OCI-LY7 (cell line): ENCODE measurements around the gene TIGIT. TPM values are rescaled to one million over a fixed set of nuclear protein-coding genes. Genes with fewer than 3 reads are reported as not detected.

ENCODE experiments used
- BruUV-seq: library from RNA; stranded (reverse); fragments of 400-500 nt; replicated peaks from 2 replicates; lab custom pipeline; 2021; lab: Mats Ljungman, UMichigan
- CTCF ChIA-PET: fragments of 300-600 bp; sonication (Branson Sonifier 250); formaldehyde crosslinking; loops from one replicate; lab custom pipeline; 2022; ENCODE audit warnings: antibody characterized with exemption; ENCODE audit not compliant: unreplicated experiment; lab: Charles Lee
- POLR2A ChIA-PET: fragments of 300-600 bp; sonication (Branson Sonifier 250); formaldehyde crosslinking; loops from one replicate; lab custom pipeline; 2022; ENCODE audit warnings: antibody characterized with exemption; lab: Charles Lee
- DNase-seq: peaks from one replicate; pipeline ENCODE4 v3.0.0-alpha.2; 2015; ENCODE audit warnings: low spot score
- H2AFZ ChIP-seq: fragments of 200-600 bp; sonication (generic), shearing (Covaris generic); 2 replicates; pipeline ENCODE4 v1.6.1; 2014; ENCODE audit warnings: mild to moderate bottlenecking, antibody characterized with exemption, low read length, moderate library complexity
- H3K27ac ChIP-seq: fragments of 200-600 bp; sonication (generic); 2 replicates; pipeline ENCODE4 v1.5.1; 2014; ENCODE audit warnings: mixed run types, low read depth, mild to moderate bottlenecking, moderate library complexity, low read length, inconsistent platforms; ENCODE audit not compliant: poor library complexity, severe bottlenecking
- H3K36me3 ChIP-seq: fragments of 200-600 bp; sonication (generic); 2 replicates; pipeline ENCODE4 v1.6.1; 2014; ENCODE audit warnings: mild to moderate bottlenecking, antibody characterized with exemption, low read length, moderate library complexity, mixed read lengths; ENCODE audit not compliant: insufficient read depth
- H3K4me1 ChIP-seq: fragments of 200-600 bp; sonication (generic); 2 replicates; pipeline ENCODE4 v1.5.1; 2014; ENCODE audit warnings: mild to moderate bottlenecking, low read length; ENCODE audit not compliant: insufficient read depth, poor library complexity, severe bottlenecking
- H3K4me2 ChIP-seq: fragments of 200-600 bp; sonication (generic); 2 replicates; pipeline ENCODE4 v1.6.1; 2014; ENCODE audit warnings: mild to moderate bottlenecking, low read length
- H3K4me3 ChIP-seq: fragments of 200-600 bp; sonication (generic); 2 replicates; pipeline ENCODE4 v1.5.1; 2014; ENCODE audit warnings: mild to moderate bottlenecking, low read depth, low read length; ENCODE audit not compliant: poor library complexity, severe bottlenecking
- H3K79me2 ChIP-seq: fragments of 200-600 bp; sonication (generic); 2 replicates; pipeline ENCODE4 v1.6.1; 2016; ENCODE audit warnings: low read depth, mild to moderate bottlenecking, low read length, moderate library complexity, mixed read lengths; ENCODE audit not compliant: insufficient read depth
- H3K9me2 ChIP-seq: fragments of 200-600 bp; sonication (generic); 2 replicates; pipeline ENCODE4 v1.6.1; 2016; ENCODE audit warnings: mild to moderate bottlenecking, low read length, mixed read lengths; ENCODE audit not compliant: insufficient read depth
- H3K9me3 ChIP-seq: fragments of 200-600 bp; sonication (generic); 2 replicates; pipeline ENCODE4 v1.6.1; 2014; ENCODE audit warnings: mild to moderate bottlenecking, mixed run types, low read length, mixed read lengths
- H4K20me1 ChIP-seq: fragments of 200-600 bp; sonication (generic); 2 replicates; pipeline ENCODE4 v1.6.1; 2014; ENCODE audit warnings: mild to moderate bottlenecking, antibody characterized with exemption, low read length, moderate library complexity, mixed read lengths; ENCODE audit not compliant: insufficient read depth
- EZH2phosphoT487 ChIP-seq: fragments of 200-600 bp; sonication (generic); IDR thresholded peaks from 2 replicates; pipeline ENCODE4 v1.6.1; 2018; ENCODE audit warnings: low read depth, borderline replicate concordance, mild to moderate bottlenecking, mixed run types, antibody characterized with exemption, low read length, moderate library complexity, mixed read lengths
- intact Hi-C: fragments of 100-400 bp; cut with micrococcal nuclease; formaldehyde crosslinking; loops from one replicate; pipeline ENCODE4 v1.10.0; 2022; ENCODE audit not compliant: unreplicated experiment
- total RNA-seq, 2 experiments: library from RNA; depleted of rRNA in 1 of 2; stranded (reverse); fragments of >200 nt in 1 of 2; shearing (Covaris generic) in 1 of 2; gene quantifications; 2 replicates each; pipeline ENCODE4 v1.2.3, GENCODE V29; 2014 to 2022
- TF ChIP-seq, protein P1 (sequence below): fragments of 200-600 bp; sonication (generic); conservative IDR thresholded peaks from 2 replicates; pipeline ENCODE4 v1.5.1; 2014; ENCODE audit warnings: mild to moderate bottlenecking, antibody characterized with exemption, low read length, moderate library complexity, mixed read lengths

Gene TIGIT
- total RNA-seq, 2 experiments from 2014 or later = 0.35 to 2.3 TPM

GRCh38 chr3:114320246-114320645 lies 26.4 kb downstream of the TIGIT start:
- POLR2A ChIA-PET = interaction anchor here (0.7 to 1.0 kb wide), 2 partner anchors 13 to 141 kb away, joined by 3 to 4 read pairs; no protein-coding TSS in a partner anchor
- no peak overlapping the region for H3K27ac ChIP-seq
- H3K4me1 ChIP-seq = no peaks in the 10 kb centered on the region
- no peaks in the 10 kb centered on the region for H3K9me2 ChIP-seq
- H3K4me3 ChIP-seq = no peak overlapping the region
- intact Hi-C loops = no loop called here
- DNase-seq = no peak
- no peak overlapping the region for H3K4me2 ChIP-seq
- no peaks in the 10 kb centered on the region for H3K9me3 ChIP-seq
- no peaks in the 10 kb centered on the region for H4K20me1 ChIP-seq
- H3K36me3 ChIP-seq = no peaks in the 10 kb centered on the region
- no peak overlapping the region for H2AFZ ChIP-seq
- no TSS peak for BruUV-seq
- CTCF ChIA-PET = no interaction called here
- H3K79me2 ChIP-seq = no peaks in the 10 kb centered on the region; the same call in 1 of the 2 replicates
- TF ChIP-seq EZH2phosphoT487 = no peak
- TF ChIP-seq, protein P1, sequence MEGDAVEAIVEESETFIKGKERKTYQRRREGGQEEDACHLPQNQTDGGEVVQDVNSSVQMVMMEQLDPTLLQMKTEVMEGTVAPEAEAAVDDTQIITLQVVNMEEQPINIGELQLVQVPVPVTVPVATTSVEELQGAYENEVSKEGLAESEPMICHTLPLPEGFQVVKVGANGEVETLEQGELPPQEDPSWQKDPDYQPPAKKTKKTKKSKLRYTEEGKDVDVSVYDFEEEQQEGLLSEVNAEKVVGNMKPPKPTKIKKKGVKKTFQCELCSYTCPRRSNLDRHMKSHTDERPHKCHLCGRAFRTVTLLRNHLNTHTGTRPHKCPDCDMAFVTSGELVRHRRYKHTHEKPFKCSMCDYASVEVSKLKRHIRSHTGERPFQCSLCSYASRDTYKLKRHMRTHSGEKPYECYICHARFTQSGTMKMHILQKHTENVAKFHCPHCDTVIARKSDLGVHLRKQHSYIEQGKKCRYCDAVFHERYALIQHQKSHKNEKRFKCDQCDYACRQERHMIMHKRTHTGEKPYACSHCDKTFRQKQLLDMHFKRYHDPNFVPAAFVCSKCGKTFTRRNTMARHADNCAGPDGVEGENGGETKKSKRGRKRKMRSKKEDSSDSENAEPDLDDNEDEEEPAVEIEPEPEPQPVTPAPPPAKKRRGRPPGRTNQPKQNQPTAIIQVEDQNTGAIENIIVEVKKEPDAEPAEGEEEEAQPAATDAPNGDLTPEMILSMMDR = no peak

DNA sequence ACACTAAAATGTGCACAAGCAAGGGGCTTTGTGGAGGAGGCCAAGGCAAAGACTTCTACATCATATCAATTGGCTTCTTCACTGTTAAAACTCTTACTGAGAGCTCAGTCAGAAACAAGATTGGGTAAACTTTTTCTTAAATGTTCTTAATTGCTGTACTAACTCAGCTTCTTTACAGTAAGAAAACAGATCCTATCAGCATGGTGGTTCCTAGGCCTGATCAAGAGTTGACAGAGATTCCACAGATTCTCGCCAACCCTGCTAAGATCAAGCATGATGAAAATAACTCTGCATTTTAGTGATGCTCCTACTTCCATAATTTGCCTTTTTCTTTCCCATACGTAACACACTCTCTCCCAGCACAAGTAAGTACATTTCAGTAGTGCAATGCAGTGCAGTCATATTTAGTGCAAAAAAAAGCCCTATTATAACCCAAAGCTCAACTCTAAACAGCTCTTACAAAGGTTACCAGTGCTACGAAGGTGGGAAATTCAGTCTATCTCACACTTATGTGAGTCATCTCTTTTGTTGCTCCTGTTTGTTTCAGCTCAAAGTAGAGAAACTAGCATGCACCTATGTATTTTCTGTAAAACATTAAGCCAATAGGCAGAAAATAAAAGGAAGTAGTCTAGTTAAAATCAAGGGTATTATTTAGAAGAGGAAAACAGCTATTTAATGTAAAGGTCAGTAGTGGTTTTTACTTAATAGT lies 29.9 kb downstream of the TIGIT start:
- no peaks in the 10 kb centered on the region for H4K20me1 ChIP-seq
- no peaks in the 10 kb centered on the region for H3K9me2 ChIP-seq
- ChIA-PET CTCF (interaction anchor here (0.5 kb wide), 1 partner anchor 174 kb away, joined by 3 read pairs; no protein-coding TSS in a partner anchor), POLR2A (interaction anchor here (1.6 kb wide), 1 partner anchor 10 kb away, joined by 5 read pairs; no protein-coding TSS in a partner anchor)
- no peak for TF ChIP-seq EZH2phosphoT487
- TF ChIP-seq, protein P1 = no peak
- H3K4me3 ChIP-seq = no peak overlapping the region
- H3K9me3 ChIP-seq = no peaks in the 10 kb centered on the region
- no peak overlapping the region for H3K27ac ChIP-seq
- H3K4me2 ChIP-seq = no peak overlapping the region
- H3K4me1 ChIP-seq = no peaks in the 10 kb centered on the region
- no peak for DNase-seq
- H2AFZ ChIP-seq = no peak overlapping the region
- no TSS peak for BruUV-seq
- H3K36me3 ChIP-seq = no peaks in the 10 kb centered on the region
- H3K79me2 ChIP-seq = no peaks in the 10 kb centered on the region; the same call in 1 of the 2 replicates
- intact Hi-C loops = no loop called here

- CTCF ChIA-PET = no interaction called here
- no peak overlapping the region for H3K27ac ChIP-seq
- intact Hi-C loops = no loop called here
- no peak for DNase-seq
- BruUV-seq = no TSS peak
- no peaks in the 10 kb centered on the region for H3K36me3 ChIP-seq
- TF ChIP-seq EZH2phosphoT487 = no peak
- TF ChIP-seq, protein P1 = no peak
- POLR2A ChIA-PET = interaction anchor here (0.6 to 1.1 kb wide), 3 partner anchors 16 to 104 kb away, joined by 3 read pairs; no protein-coding TSS in a partner anchor
- H2AFZ ChIP-seq = no peak overlapping the region
- H3K4me3 ChIP-seq = no peak overlapping the region
- H3K4me2 ChIP-seq = no peak overlapping the region
- H3K4me1 ChIP-seq = peaks cover 3% of the 10 kb centered on the region
- peaks cover 4% of the 10 kb centered on the region; the same call in 1 of the 2 replicates for H3K9me3 ChIP-seq
- no peaks in the 10 kb centered on the region for H3K79me2 ChIP-seq
- no peaks in the 10 kb centered on the region for H4K20me1 ChIP-seq
- H3K9me2 ChIP-seq = no peaks in the 10 kb centered on the region
Measured at GRCh38 chr3:114327665-114328064, 33.8 kb downstream of the TIGIT start.
